ENCODE results near the gene TOMM22.

- TF ChIP-seq POLR2AphosphoS5 (IDR thresholded peaks at IDR 0.05) (no peak), CTCF (IDR thresholded peaks at IDR 0.05) (no peak), POLR2A (IDR thresholded peaks at IDR 0.05; ENCODE audit: low read depth) (no peak)
Measured at GRCh38 chr22:38713921-38714320, 32.2 kb downstream of the TOMM22 start.

All from esophagus muscularis mucosa (tissue), 3 donors.